GM23338 (cell line): Measurements from ENCODE around the gene HNF4A. TPM values are rescaled to one million over a fixed set of nuclear protein-coding genes. Genes with fewer than 3 reads are reported as not detected.

ENCODE experiments used
- ATAC-seq: fragments of 200-7000 bp; cut with Tn5 transposase; 3 replicates; pipeline ENCODE4 v1.9.1; 2020
- DNase-seq: peaks from one replicate; pipeline ENCODE4 v3.0.0-alpha.2; 2015; ENCODE audit warnings: low spot score
- H2AFZ ChIP-seq: fragments of 200-600 bp; sonication (generic); 2 replicates; pipeline ENCODE4 v1.8.0; 2016; ENCODE audit warnings: antibody characterized with exemption, mild to moderate bottlenecking, moderate library complexity
- H3F3A ChIP-seq: fragments of 200-600 bp; sonication (generic); replicated peaks from 2 replicates; pipeline ENCODE4 v1.8.0; 2017; ENCODE audit warnings: antibody characterized with exemption, mixed run types, low read depth
- H3K27ac ChIP-seq: fragments of 200-600 bp; sonication (generic); 2 replicates; pipeline ENCODE4 v1.6.1; 2016; ENCODE audit warnings: low read depth
- H3K27me3 ChIP-seq: fragments of 200-600 bp; sonication (generic); 2 replicates; pipeline ENCODE4 v1.8.0; 2016; ENCODE audit warnings: mild to moderate bottlenecking, mixed run types, moderate library complexity; ENCODE audit not compliant: insufficient read depth
- H3K36me3 ChIP-seq: fragments of 200-600 bp; sonication (generic); 2 replicates; pipeline ENCODE4 v1.8.0; 2016; ENCODE audit warnings: mild to moderate bottlenecking; ENCODE audit not compliant: insufficient read depth
- H3K4me1 ChIP-seq: fragments of 200-600 bp; sonication (generic); 2 replicates; pipeline ENCODE4 v1.8.0; 2016; ENCODE audit warnings: mild to moderate bottlenecking, moderate library complexity; ENCODE audit not compliant: insufficient read depth
- H3K4me2 ChIP-seq: fragments of 200-600 bp; sonication (generic); 2 replicates; pipeline ENCODE4 v1.7.1; 2017; ENCODE audit warnings: mixed run types
- H3K4me3 ChIP-seq: fragments of 200-600 bp; sonication (generic); 2 replicates; pipeline ENCODE4 v1.6.1; 2016; ENCODE audit warnings: mixed run types
- H3K79me2 ChIP-seq: fragments of 200-600 bp; sonication (generic); replicated peaks from 2 replicates; pipeline ENCODE4 v1.8.0; 2017; ENCODE audit warnings: mild to moderate bottlenecking; ENCODE audit not compliant: insufficient read depth
- H3K9me2 ChIP-seq: fragments of 200-600 bp; sonication (generic); 2 replicates; pipeline ENCODE4 v1.8.0; 2017; ENCODE audit not compliant: insufficient read depth
- H4K20me1 ChIP-seq: fragments of 200-600 bp; sonication (generic); replicated peaks from 2 replicates; pipeline ENCODE4 v1.8.0; 2017; ENCODE audit warnings: mild to moderate bottlenecking; ENCODE audit not compliant: insufficient read depth
- H3K27ac Mint-ChIP-seq: 2 replicates; pipeline ENCODE4 v1.8.0; 2020; ENCODE audit warnings: inconsistent platforms, mild to moderate bottlenecking, moderate library complexity, mixed read lengths
- H3K27me3 Mint-ChIP-seq: 3 replicates; pipeline ENCODE4 v1.8.0; 2022; ENCODE audit warnings: low read depth, mild to moderate bottlenecking, moderate library complexity, mixed read lengths, inconsistent platforms; ENCODE audit not compliant: insufficient read depth, poor library complexity
- H3K36me3 Mint-ChIP-seq: 3 replicates; pipeline ENCODE4 v1.8.0; 2021; ENCODE audit warnings: low read depth, mild to moderate bottlenecking, inconsistent platforms, moderate library complexity, mixed read lengths
- H3K4me1 Mint-ChIP-seq: 3 replicates; pipeline ENCODE4 v1.8.0; 2020; ENCODE audit warnings: mild to moderate bottlenecking, inconsistent platforms, mixed read lengths
- H3K4me3 Mint-ChIP-seq: 3 replicates; pipeline ENCODE4 v1.8.0; 2021; ENCODE audit warnings: moderate library complexity, mild to moderate bottlenecking, inconsistent platforms, mixed read lengths
- H3K9me3 Mint-ChIP-seq: 3 replicates; pipeline ENCODE4 v1.8.0; 2020; ENCODE audit warnings: moderate library complexity, mild to moderate bottlenecking, inconsistent platforms, mixed read lengths
- CREB1 ChIP-seq: fragments of 250-450 bp; sonication (Bioruptor Pico); IDR thresholded peaks from 2 replicates; pipeline ENCODE4 v1.5.0; 2020; ENCODE audit warnings: low read depth, mild to moderate bottlenecking, moderate library complexity
- EZH2 ChIP-seq: fragments of 200-600 bp; sonication (generic); IDR thresholded peaks from one replicate; pipeline ENCODE4 v1.8.0; 2017; ENCODE audit warnings: antibody characterized with exemption, mild to moderate bottlenecking, low read depth; ENCODE audit not compliant: unreplicated experiment
- POLR2AphosphoS5 ChIP-seq: IDR thresholded peaks from 2 replicates; pipeline ENCODE4 v1.6.1; 2016; ENCODE audit warnings: antibody characterized with exemption, low read depth
- STAT1 ChIP-seq: IDR thresholded peaks from one replicate; pipeline ENCODE4 v1.6.1; 2016; ENCODE audit warnings: antibody characterized with exemption; ENCODE audit not compliant: unreplicated experiment
- ZNF114 ChIP-seq: fragments of 250-450 bp; sonication (Bioruptor Pico); IDR thresholded peaks from 2 replicates; pipeline ENCODE4 v1.5.0; 2020; ENCODE audit warnings: mild to moderate bottlenecking, moderate library complexity
- ZNF462 ChIP-seq: fragments of 250-450 bp; sonication (Bioruptor Pico); IDR thresholded peaks from 2 replicates; pipeline ENCODE4 v1.5.0; 2020; ENCODE audit warnings: mild to moderate bottlenecking, moderate library complexity
- polyA plus RNA-seq: library from polyadenylated mRNA; unstranded; fragments of >200 nt; fragmentation: Nextera tagmentation; extraction: Ambion mirVana; gene quantifications from 2 replicates; pipeline ENCODE4 v1.2.1, GENCODE V29; 2016
- total RNA-seq: library from RNA; depleted of rRNA; stranded (reverse); fragments of >200 nt; shearing (Covaris generic); gene quantifications from 2 replicates; pipeline ENCODE4 v1.2.3, GENCODE V29; 2014
- TF ChIP-seq, protein P1 (sequence below), 2 experiments: fragments of 200-600 bp in 1 of 2; sonication (generic) in 1 of 2; conservative IDR thresholded peaks; 2 replicates each; pipeline versions ENCODE4 v1.5.1 to v1.6.1; 2016 to 2017; ENCODE audit warnings: antibody characterized with exemption in 2 of 2, low read depth in 2 of 2, mild to moderate bottlenecking in 2 of 2, moderate library complexity in 1 of 2
- TF ChIP-seq, protein P2 (sequence below): IDR thresholded peaks from one replicate; pipeline ENCODE4 v1.6.1; 2018; ENCODE audit warnings: antibody characterized with exemption; ENCODE audit not compliant: unreplicated experiment

HNF4A gene
- total and polyA plus RNA-seq, 2 experiments from 2014 or later, result not detected

DNA sequence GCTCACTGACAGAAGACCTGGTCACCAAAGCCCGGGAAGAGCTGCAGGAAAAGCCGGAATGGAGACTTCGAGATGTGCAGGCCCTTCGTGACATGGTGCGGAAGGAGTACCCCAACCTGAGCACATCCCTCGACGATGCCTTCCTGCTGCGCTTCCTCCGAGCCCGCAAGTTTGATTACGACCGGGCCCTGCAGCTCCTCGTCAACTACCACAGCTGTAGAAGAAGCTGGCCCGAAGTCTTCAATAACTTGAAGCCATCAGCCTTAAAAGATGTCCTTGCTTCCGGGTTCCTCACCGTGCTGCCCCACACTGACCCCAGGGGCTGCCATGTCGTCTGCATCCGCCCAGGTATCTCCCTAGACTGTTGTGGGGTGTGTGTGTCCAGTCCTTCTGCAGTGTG, 124.6 kb downstream of the HNF4A start:
- Mint-ChIP-seq H3K27ac (no peak overlapping the region), H3K9me3 (no peaks in the 10 kb centered on the region), H3K4me3 (no peak overlapping the region), H3K27me3 (peaks cover 9% of the 10 kb centered on the region), H3K36me3 (peaks cover 16% of the 10 kb centered on the region), H3K4me1 (peaks cover 11% of the 10 kb centered on the region; the same call in 2 of the 3 replicates)
- Histone ChIP-seq H3K4me3 (no peak overlapping the region), H3K4me1 (peaks cover 4% of the 10 kb centered on the region; the same call in 1 of the 2 replicates), H3K36me3 (no peaks in the 10 kb centered on the region), H3K27me3 (no peaks in the 10 kb centered on the region), H4K20me1 (no peaks in the 10 kb centered on the region; the same call in 1 of the 2 replicates), H3K27ac (no peak overlapping the region), H3F3A (no peaks in the 10 kb centered on the region), H3K9me2 (no peaks in the 10 kb centered on the region), H3K79me2 (peaks cover 7% of the 10 kb centered on the region), H3K4me2 (no peak overlapping the region), H2AFZ (no peak overlapping the region)
- TF ChIP-seq CREB1 (CRISPR knock-in tag), result no peak
- TF ChIP-seq EZH2, result no peak
- no peak for TF ChIP-seq ZNF114 (CRISPR knock-in tag)
- no peak for TF ChIP-seq STAT1
- no peak for TF ChIP-seq POLR2AphosphoS5
- no peak for DNase-seq
- no peak for ATAC-seq

GRCh38 chr20:44481719-44482416, 126.4 kb downstream of the HNF4A start:
- TF ChIP-seq, protein P1, sequence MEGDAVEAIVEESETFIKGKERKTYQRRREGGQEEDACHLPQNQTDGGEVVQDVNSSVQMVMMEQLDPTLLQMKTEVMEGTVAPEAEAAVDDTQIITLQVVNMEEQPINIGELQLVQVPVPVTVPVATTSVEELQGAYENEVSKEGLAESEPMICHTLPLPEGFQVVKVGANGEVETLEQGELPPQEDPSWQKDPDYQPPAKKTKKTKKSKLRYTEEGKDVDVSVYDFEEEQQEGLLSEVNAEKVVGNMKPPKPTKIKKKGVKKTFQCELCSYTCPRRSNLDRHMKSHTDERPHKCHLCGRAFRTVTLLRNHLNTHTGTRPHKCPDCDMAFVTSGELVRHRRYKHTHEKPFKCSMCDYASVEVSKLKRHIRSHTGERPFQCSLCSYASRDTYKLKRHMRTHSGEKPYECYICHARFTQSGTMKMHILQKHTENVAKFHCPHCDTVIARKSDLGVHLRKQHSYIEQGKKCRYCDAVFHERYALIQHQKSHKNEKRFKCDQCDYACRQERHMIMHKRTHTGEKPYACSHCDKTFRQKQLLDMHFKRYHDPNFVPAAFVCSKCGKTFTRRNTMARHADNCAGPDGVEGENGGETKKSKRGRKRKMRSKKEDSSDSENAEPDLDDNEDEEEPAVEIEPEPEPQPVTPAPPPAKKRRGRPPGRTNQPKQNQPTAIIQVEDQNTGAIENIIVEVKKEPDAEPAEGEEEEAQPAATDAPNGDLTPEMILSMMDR (conservative IDR thresholded peaks at IDR 0.05; ENCODE audit: low read depth in 2 of 2), result no peak
- no peak for TF ChIP-seq POLR2AphosphoS5
- TF ChIP-seq CREB1 (CRISPR knock-in tag), result no peak
- TF ChIP-seq, protein P2, sequence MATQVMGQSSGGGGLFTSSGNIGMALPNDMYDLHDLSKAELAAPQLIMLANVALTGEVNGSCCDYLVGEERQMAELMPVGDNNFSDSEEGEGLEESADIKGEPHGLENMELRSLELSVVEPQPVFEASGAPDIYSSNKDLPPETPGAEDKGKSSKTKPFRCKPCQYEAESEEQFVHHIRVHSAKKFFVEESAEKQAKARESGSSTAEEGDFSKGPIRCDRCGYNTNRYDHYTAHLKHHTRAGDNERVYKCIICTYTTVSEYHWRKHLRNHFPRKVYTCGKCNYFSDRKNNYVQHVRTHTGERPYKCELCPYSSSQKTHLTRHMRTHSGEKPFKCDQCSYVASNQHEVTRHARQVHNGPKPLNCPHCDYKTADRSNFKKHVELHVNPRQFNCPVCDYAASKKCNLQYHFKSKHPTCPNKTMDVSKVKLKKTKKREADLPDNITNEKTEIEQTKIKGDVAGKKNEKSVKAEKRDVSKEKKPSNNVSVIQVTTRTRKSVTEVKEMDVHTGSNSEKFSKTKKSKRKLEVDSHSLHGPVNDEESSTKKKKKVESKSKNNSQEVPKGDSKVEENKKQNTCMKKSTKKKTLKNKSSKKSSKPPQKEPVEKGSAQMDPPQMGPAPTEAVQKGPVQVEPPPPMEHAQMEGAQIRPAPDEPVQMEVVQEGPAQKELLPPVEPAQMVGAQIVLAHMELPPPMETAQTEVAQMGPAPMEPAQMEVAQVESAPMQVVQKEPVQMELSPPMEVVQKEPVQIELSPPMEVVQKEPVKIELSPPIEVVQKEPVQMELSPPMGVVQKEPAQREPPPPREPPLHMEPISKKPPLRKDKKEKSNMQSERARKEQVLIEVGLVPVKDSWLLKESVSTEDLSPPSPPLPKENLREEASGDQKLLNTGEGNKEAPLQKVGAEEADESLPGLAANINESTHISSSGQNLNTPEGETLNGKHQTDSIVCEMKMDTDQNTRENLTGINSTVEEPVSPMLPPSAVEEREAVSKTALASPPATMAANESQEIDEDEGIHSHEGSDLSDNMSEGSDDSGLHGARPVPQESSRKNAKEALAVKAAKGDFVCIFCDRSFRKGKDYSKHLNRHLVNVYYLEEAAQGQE, result no peak
- no peak for TF ChIP-seq EZH2
- TF ChIP-seq ZNF462 (CRISPR knock-in tag), result no peak
- peaks cover 2% of the 10 kb centered on the region for H3K27me3 Mint-ChIP-seq
- H3K79me2 ChIP-seq, result peaks cover 1% of the 10 kb centered on the region
- H3K27ac Mint-ChIP-seq, result no peak overlapping the region
- no peak overlapping the region for H3K4me3 ChIP-seq
- peaks cover 2% of the 10 kb centered on the region; the same call in 1 of the 3 replicates for H3K4me1 Mint-ChIP-seq
- no peaks in the 10 kb centered on the region; the same call in 1 of the 2 replicates for H4K20me1 ChIP-seq
- no peaks in the 10 kb centered on the region for H3K9me2 ChIP-seq
- no peaks in the 10 kb centered on the region for H3K27me3 ChIP-seq
- ATAC-seq (no peak), DNase-seq (no peak)
- H3K27ac ChIP-seq, result no peak overlapping the region
- H2AFZ ChIP-seq, result no peak overlapping the region
- no peaks in the 10 kb centered on the region; the same call in 1 of the 2 replicates for H3K4me1 ChIP-seq
- peaks cover 20% of the 10 kb centered on the region for H3K36me3 Mint-ChIP-seq
- no peaks in the 10 kb centered on the region for H3K36me3 ChIP-seq
- no peak overlapping the region for H3K4me2 ChIP-seq
- no peaks in the 10 kb centered on the region for H3K9me3 Mint-ChIP-seq
- H3K4me3 Mint-ChIP-seq, result no peak overlapping the region
- H3F3A ChIP-seq, result no peaks in the 10 kb centered on the region
